Tibial artery (tissue), 4 donors: ENCODE measurements around the gene F2R.

ENCODE experiments used
- DNase-seq, 2 donors: peaks; one replicate each; pipeline ENCODE4 v3.0.0-alpha.2; 2019
- H3K27ac ChIP-seq, 2 donors: fragments of 200-600 bp; sonication (generic) in 1 of 2; 1 replicate in 1 of 2; 2 replicates in 1 of 2; pipeline ENCODE4 v1.5.1; 2018 to 2019; ENCODE audit warnings: mild to moderate bottlenecking in 1 of 2
- H3K27me3 ChIP-seq, 2 donors: fragments of 200-600 bp; sonication (generic) in 1 of 2; one replicate each; pipeline versions ENCODE4 v1.5.1 to v1.6.0; 2016 to 2019
- H3K36me3 ChIP-seq, 3 donors: fragments of 200-600 bp; sonication (generic) in 2 of 3; one replicate each; pipeline ENCODE4 v1.5.1; 2016 to 2019; ENCODE audit warnings: mild to moderate bottlenecking in 2 of 3
- H3K4me1 ChIP-seq, 4 donors: fragments of 200-600 bp; sonication (generic) in 2 of 4; 1 replicate in 3 of 4; 2 replicates in 1 of 4; pipeline ENCODE4 v1.5.1; 2016 to 2019
- H3K4me3 ChIP-seq, 2 donors: fragments of 200-600 bp; sonication (generic) in 1 of 2; 1 replicate in 1 of 2; 2 replicates in 1 of 2; pipeline ENCODE4 v1.5.1; 2018 to 2019; ENCODE audit warnings: mild to moderate bottlenecking in 2 of 2
- H3K9me3 ChIP-seq, 3 donors: fragments of 200-600 bp; sonication (generic) in 1 of 3; one replicate each; pipeline ENCODE4 v1.5.1; 2016 to 2019
- intact Hi-C: fragments of 100-400 bp; cut with DNase I; formaldehyde crosslinking; loops from one replicate; pipeline ENCODE4 v1.15.0; 2023; ENCODE audit warnings: low total_unique reads
- TF ChIP-seq, protein P1 (sequence below), 2 experiments: fragments of 200-600 bp in 1 of 2; fragments of 450-650 bp in 1 of 2; IDR thresholded peaks; one replicate each; pipeline ENCODE4 v1.5.1; 2017 to 2019; ENCODE audit warnings: antibody characterized with exemption in 2 of 2, mild to moderate bottlenecking in 1 of 2, moderate library complexity in 1 of 2

The F2R gene

DNA sequence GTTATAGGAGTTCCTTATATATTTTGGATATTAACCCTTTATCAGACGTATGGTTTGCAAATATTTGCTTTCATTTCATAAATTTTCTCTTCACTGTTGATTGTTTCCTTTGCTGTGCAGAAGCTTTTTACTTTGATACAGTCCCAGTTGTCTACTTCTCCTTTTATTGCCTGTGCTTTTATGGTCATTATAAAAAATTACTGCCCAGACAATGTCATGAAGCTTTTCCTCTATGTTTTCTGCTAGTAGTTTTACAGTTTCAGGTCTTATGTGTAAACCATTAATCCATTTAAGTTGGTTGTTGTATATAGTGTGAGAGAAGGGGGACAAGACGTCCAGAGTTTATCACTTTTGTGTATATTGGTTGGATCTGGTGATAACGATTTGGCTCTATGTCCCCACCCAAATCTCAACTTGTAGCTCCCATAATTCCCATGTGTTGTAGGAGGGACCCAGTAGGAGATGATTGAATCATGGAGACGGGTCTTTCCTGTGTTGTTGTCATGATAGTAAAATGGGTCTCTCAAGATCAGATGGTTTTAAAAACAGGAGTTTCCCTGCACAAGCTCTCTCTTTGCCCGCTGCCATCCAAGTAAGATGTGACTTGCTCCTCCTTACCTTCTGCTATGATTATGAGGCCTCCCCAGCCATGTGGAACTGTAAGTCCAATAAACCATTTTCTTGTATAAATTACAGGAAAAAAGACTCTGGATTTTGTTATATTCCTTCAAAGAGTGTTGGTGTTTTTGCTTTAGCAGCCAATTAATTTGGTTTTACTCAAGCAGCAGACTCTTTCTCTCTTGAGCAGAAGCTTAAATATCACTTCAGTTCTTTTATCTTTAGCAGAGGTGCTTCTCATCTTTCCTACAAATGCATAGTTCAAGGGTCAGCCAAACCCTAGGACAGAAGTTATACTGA is 13.7 kb downstream of the F2R start:
- Histone ChIP-seq H3K4me3 (no peak overlapping the region), H3K36me3 (peaks cover 0 to 28% (median 0%) of the 10 kb centered on the region in 3 donors), H3K4me1 (no peaks in the 10 kb centered on the region), H3K27me3 (no peaks in the 10 kb centered on the region), H3K27ac (no peak overlapping the region), H3K9me3 (peaks cover 0 to 29% (median 19%) of the 10 kb centered on the region in 3 donors)
- intact Hi-C loops, result no loop called here
- DNase-seq, result no peak
- TF ChIP-seq, protein P1, sequence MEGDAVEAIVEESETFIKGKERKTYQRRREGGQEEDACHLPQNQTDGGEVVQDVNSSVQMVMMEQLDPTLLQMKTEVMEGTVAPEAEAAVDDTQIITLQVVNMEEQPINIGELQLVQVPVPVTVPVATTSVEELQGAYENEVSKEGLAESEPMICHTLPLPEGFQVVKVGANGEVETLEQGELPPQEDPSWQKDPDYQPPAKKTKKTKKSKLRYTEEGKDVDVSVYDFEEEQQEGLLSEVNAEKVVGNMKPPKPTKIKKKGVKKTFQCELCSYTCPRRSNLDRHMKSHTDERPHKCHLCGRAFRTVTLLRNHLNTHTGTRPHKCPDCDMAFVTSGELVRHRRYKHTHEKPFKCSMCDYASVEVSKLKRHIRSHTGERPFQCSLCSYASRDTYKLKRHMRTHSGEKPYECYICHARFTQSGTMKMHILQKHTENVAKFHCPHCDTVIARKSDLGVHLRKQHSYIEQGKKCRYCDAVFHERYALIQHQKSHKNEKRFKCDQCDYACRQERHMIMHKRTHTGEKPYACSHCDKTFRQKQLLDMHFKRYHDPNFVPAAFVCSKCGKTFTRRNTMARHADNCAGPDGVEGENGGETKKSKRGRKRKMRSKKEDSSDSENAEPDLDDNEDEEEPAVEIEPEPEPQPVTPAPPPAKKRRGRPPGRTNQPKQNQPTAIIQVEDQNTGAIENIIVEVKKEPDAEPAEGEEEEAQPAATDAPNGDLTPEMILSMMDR (IDR thresholded peaks at IDR 0.05), result no peak

GRCh38 chr5:76732405-76733048 is 16.6 kb downstream of the F2R start:
- Histone ChIP-seq H3K27ac (no peak overlapping the region), H3K4me3 (no peak overlapping the region), H3K4me1 (peaks cover 0 to 6% (median 0%) of the 10 kb centered on the region in 4 donors), H3K9me3 (peaks cover 0 to 29% (median 19%) of the 10 kb centered on the region in 3 donors), H3K36me3 (peaks cover 0 to 28% (median 0%) of the 10 kb centered on the region in 3 donors), H3K27me3 (no peaks in the 10 kb centered on the region)
- TF ChIP-seq, protein P1 (IDR thresholded peaks at IDR 0.05), result no peak
- no peak for DNase-seq
- intact Hi-C loops, result no loop called here

DNA sequence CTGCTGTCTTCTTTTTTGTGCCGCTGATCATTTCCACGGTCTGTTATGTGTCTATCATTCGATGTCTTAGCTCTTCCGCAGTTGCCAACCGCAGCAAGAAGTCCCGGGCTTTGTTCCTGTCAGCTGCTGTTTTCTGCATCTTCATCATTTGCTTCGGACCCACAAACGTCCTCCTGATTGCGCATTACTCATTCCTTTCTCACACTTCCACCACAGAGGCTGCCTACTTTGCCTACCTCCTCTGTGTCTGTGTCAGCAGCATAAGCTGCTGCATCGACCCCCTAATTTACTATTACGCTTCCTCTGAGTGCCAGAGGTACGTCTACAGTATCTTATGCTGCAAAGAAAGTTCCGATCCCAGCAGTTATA is 17.1 kb downstream of the F2R start:
- H3K36me3 ChIP-seq, result peaks cover 0 to 28% (median 0%) of the 10 kb centered on the region in 3 donors
- no peak for DNase-seq
- peaks cover 0 to 6% (median 0%) of the 10 kb centered on the region in 4 donors for H3K4me1 ChIP-seq
- intact Hi-C loops, result no loop called here
- H3K27ac ChIP-seq, result no peak overlapping the region
- TF ChIP-seq, protein P1 (IDR thresholded peaks at IDR 0.05), result no peak
- no peak overlapping the region for H3K4me3 ChIP-seq
- H3K9me3 ChIP-seq, result peaks cover 0 to 29% (median 19%) of the 10 kb centered on the region in 3 donors
- H3K27me3 ChIP-seq, result no peaks in the 10 kb centered on the region

DNA sequence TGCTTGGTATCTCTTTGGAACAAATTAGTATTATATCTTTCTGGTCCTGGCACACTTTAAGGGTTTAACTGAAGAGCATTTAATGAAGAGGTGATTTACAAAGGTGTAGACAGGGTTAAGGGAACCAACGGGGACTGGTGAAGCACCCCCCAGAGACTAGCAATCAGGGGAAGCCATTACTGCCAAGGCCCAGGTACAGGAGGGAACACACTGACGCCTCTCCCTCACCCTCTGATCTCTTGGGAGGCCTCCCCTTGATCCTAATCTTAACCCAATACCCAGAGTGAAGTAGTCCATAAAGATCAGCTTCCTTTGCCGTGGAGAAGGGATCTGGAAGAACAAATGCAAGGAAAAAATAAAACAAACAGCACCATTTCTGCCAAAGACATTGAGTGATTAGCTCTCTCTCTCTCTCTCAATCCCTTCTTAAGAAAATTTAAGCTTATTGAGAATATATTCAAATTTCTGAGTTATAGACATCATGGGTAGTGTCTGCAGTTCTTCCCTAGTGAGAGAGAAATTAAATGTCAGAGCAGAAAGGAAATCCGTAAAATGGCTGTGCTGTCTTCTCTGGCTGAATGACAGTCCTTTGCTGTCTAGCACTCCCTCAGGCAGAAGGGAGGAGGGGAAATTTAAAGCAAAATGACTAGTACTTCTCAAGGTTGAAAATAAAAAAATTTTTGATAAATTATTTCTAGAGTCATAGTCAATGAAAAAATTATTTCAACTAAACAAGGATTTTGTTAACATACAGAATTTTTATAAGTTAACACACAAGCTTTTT is 20.0 kb downstream of the F2R start:
- DNase-seq, result no peak
- peaks cover 0 to 16% (median 0%) of the 10 kb centered on the region in 3 donors for H3K36me3 ChIP-seq
- H3K27me3 ChIP-seq, result no peaks in the 10 kb centered on the region
- intact Hi-C loops, result no loop called here
- H3K27ac ChIP-seq, result no peak overlapping the region
- TF ChIP-seq, protein P1 (IDR thresholded peaks at IDR 0.05), result no peak
- H3K9me3 ChIP-seq, result no peaks in the 10 kb centered on the region
- H3K4me3 ChIP-seq, result no peak overlapping the region
- H3K4me1 ChIP-seq, result peaks cover 0 to 6% (median 0%) of the 10 kb centered on the region in 4 donors
